Mesenteric fat pad (tissue), 1 donor: Measurements from ENCODE around the gene ELOB. TPM values are rescaled to one million over a fixed set of nuclear protein-coding genes. Genes with fewer than 3 reads are reported as not detected.
A peak's percentile ranks its signal among the peaks of the same experiment; 100 is the strongest.

ENCODE experiments used
- DNase-seq: peaks from one replicate; pipeline ENCODE4 v3.0.0-alpha.2; 2020; ENCODE audit warnings: low spot score
- total RNA-seq: library from RNA; stranded (reverse); fragmentation: NEBNext Ultra II Directional; extraction: Animal tissue kit (Norgen Biotek cat#: 25700); gene quantifications from one replicate; pipeline ENCODE4 v1.2.1, GENCODE V29; 2021
- donor health status: DM: yes; HTN: yes; CAD: no.

ELOB gene
- total RNA-seq, 1 donor from 2014 or later = 212 TPM

- DNase-seq = peak; percentile 60
Observed at GRCh38 chr16:2784358-2785100, 7.4 kb upstream of the ELOB start.

GRCh38 chr16:2783581-2784357 is 6.7 kb upstream of the ELOB start:
- peak; percentile 71 for DNase-seq

- DNase-seq = peak; percentile 77
Observed at GRCh38 chr16:2782583-2783351, 5.7 kb upstream of the ELOB start.

- DNase-seq = peak; percentile 30
Observed at GRCh38 chr16:2779978-2780898, 3.2 kb upstream of the ELOB start.

GRCh38 chr16:2779151-2779920 is 2.3 kb upstream of the ELOB start:
- peak; percentile 83 for DNase-seq

GRCh38 chr16:2778630-2778958 is 1.5 kb upstream of the ELOB start:
- peak; percentile 67 for DNase-seq

GRCh38 chr16:2777903-2778629 is 986 bp upstream of the ELOB start:
- DNase-seq = peak; percentile 88

- DNase-seq = no peak
Observed at GRCh38 chr16:2776500-2777139, 460 bp downstream of the ELOB start.

GRCh38 chr16:2775765-2776499 is 1.1 kb downstream of the ELOB start:
- no peak for DNase-seq

- DNase-seq = no peak
Observed at GRCh38 chr16:2775131-2775716, 1.9 kb downstream of the ELOB start.

- DNase-seq = no peak
Observed at GRCh38 chr16:2774161-2774891, 2.8 kb downstream of the ELOB start.

- no peak for DNase-seq
Observed at GRCh38 chr16:2773188-2773968, 3.7 kb downstream of the ELOB start.

GRCh38 chr16:2771496-2772402 is 5.3 kb downstream of the ELOB start:
- no peak for DNase-seq

- DNase-seq = no peak
Observed at GRCh38 chr16:2770057-2770951, 6.8 kb downstream of the ELOB start.
